HepG2 (cell line): ENCODE measurements around the gene NSFL1C.

Experiments
- CTCF ChIP-seq: sonication (generic); formaldehyde crosslinking; IDR thresholded peaks from 2 replicates; pipeline ENCODE4 v1.5.0; 2020; ENCODE audit warnings: mild to moderate bottlenecking, missing genetic modification reagents, moderate library complexity
- ELK4 ChIP-seq: sonication (generic); formaldehyde crosslinking; IDR thresholded peaks from 2 replicates; pipeline ENCODE4 v1.9.0; 2021; ENCODE audit warnings: missing genetic modification reagents, borderline replicate concordance
- ESRRA ChIP-seq: sonication (generic); formaldehyde crosslinking; IDR thresholded peaks from 2 replicates; pipeline ENCODE4 v1.5.1; 2020; ENCODE audit warnings: mild to moderate bottlenecking, low read depth, missing genetic modification reagents
- IRF2 ChIP-seq: IDR thresholded peaks from 2 replicates; pipeline ENCODE4 v1.6.1; 2018; ENCODE audit warnings: missing genetic modification reagents, missing compliant biosample characterization
- NR1H2 ChIP-seq: sonication (generic); formaldehyde crosslinking; IDR thresholded peaks from 2 replicates; pipeline ENCODE4 v1.8.1; 2022; ENCODE audit warnings: low read depth, missing genetic modification reagents, borderline replicate concordance
- SMC3 ChIP-seq: IDR thresholded peaks from 2 replicates; pipeline ENCODE4 v1.6.1; 2011; ENCODE audit warnings: low read length, improper control_type of control experiment
- TARDBP ChIP-seq: sonication (generic); formaldehyde crosslinking; IDR thresholded peaks from 2 replicates; pipeline ENCODE4 v1.8.0; 2022; ENCODE audit warnings: mild to moderate bottlenecking, missing genetic modification reagents
- ZBTB40 ChIP-seq, 2 experiments: fragments of 450-650 bp in 1 of 2; sonication (generic) in 1 of 2; formaldehyde crosslinking in 1 of 2; IDR thresholded peaks; 2 replicates each; pipeline versions ENCODE4 v1.6.1 to v1.8.0; 2016 to 2022; ENCODE audit warnings: antibody characterized with exemption in 1 of 2, mild to moderate bottlenecking in 1 of 2, missing genetic modification reagents in 1 of 2
- ZBTB43 ChIP-seq: sonication (generic); formaldehyde crosslinking; conservative IDR thresholded peaks from 2 replicates; pipeline ENCODE4 v1.4.0; 2020; ENCODE audit warnings: missing genetic modification reagents
- ZNF12 ChIP-seq: sonication (generic); formaldehyde crosslinking; IDR thresholded peaks from 2 replicates; pipeline ENCODE4 v1.5.0; 2020; ENCODE audit warnings: missing genetic modification reagents
- ZNF350 ChIP-seq: sonication (generic); formaldehyde crosslinking; IDR thresholded peaks from 2 replicates; pipeline ENCODE4 v1.4.0; 2020; ENCODE audit warnings: mild to moderate bottlenecking, low read depth, missing genetic modification reagents, borderline replicate concordance
- ZNF558 ChIP-seq: sonication (generic); formaldehyde crosslinking; IDR thresholded peaks from 2 replicates; pipeline ENCODE4 v1.9.0; 2022; ENCODE audit warnings: mild to moderate bottlenecking, missing genetic modification reagents, borderline replicate concordance

GRCh38 chr20:1430004-1430451 is 36.6 kb downstream of the NSFL1C start:
- TF ChIP-seq NR1H2 (CRISPR knock-in tag) (no peak), ZNF558 (no peak), ZNF350 (CRISPR knock-in tag) (no peak), ELK4 (CRISPR knock-in tag) (no peak), CTCF (CRISPR knock-in tag) (no peak), ZBTB43 (CRISPR knock-in tag) (no peak), TARDBP (CRISPR knock-in tag) (no peak), ZBTB40 (IDR thresholded peaks at IDR 0.05) (no peak), ZBTB40 (CRISPR knock-in tag; IDR thresholded peaks at IDR 0.05) (no peak), ZNF12 (CRISPR knock-in tag) (no peak), IRF2 (no peak), ESRRA (no peak), SMC3 (no peak)
